GF-D8 (cell line): ENCODE measurements around the gene SPDYE2B.
"Not testable (repeated sequence)": the region's sequence is repeated elsewhere in the genome, so short reads cannot be mapped to it uniquely, and the experiment has no call there.

ENCODE experiments used
- DNase-seq: peaks from one replicate; lab custom pipeline; 2025; lab: John Stamatoyannopoulos, UW

SPDYE2B gene

DNA sequence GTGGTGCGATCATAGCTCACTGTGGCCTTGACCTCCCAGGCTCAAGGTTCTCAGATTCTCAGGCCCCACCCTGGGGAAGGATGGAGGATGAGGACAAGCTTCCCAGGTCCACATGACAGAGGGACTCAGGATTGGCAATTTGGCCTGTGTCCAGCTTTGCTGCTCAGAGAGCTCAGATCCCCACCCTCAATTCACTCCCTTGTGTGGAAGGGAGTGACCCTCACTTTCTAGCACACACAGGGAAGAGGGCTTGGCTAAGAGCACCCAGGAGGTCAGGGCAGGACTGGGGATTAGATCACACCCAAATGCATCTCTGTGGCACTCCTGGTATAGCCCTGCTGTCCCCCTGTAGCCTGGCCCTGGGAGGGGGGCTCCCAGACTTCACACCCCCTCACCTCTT is 6.7 kb upstream of the SPDYE2B start:
- not testable (repeated sequence) for DNase-seq

GRCh38 chr7:102647813-102648212 is 2.3 kb upstream of the SPDYE2B start:
- not testable (repeated sequence) for DNase-seq

GRCh38 chr7:102664765-102665164 is 14.6 kb downstream of the SPDYE2B start:
- not testable (repeated sequence) for DNase-seq

DNA sequence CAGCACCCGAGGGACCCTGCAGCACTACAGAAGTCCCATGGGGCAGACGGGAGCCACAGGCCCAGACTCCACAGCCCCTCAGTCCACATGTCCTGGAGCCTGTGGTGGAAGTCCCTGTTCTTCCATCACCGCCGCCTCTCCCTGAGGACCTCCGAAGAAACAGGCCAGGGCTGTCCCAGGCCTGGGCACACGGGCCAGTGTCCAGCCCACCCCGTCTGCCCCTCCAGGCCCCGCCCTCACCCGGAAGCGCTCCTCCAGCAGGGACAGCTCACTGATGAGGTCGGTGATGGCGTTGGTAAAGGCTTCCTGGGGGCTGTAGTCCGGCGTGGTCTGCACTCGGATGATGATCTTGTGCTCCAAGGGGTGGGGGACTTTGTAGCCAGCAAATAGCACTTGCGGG is 16.7 kb downstream of the SPDYE2B start:
- DNase-seq = not testable (repeated sequence)

- DNase-seq = not testable (repeated sequence)
These were observed 17.4 kb downstream of the SPDYE2B start for GRCh38 chr7:102667523-102667922.

DNA sequence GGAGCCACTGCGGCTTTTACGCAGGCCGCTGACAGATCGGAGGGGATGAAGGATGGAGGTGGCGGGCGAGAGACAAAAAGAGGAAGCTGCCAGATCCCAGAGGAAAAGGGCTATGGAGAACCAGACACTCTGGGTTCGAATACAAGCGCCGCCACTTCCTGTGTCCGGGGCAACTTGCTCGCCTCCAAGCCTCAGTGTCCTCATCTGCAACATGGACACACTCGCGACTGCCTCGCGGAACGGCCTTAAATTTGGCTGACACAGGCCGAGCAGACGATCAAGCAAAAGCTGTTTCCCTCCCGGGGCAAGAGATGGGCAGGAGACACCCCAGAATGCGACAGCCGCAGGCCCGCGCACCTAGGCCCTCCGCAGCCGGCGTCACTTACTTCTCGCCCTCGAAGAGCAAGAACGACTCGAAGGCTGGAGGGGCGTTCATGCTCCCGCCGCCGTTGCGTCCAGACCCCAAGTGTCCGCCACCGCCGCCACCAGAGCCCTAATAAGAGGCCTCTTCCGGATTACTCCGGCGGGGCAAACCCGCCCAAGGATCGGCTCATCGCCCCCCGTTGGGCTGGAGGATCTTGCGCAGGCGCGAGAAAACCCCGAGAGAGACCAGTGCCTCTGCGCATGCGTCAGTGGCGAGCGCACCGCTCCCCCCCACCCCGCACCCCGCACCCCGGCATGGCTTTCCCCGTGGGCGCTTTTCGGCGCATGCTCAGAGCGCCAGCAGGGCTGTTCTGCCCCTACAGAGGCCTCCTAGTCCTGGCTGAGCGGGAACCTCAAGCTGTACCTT is 21.2 kb downstream of the SPDYE2B start, which contains the start of gene POLR2J2:
Gene POLR2J2, minus strand, starts transcription at position 498 of the 790 bp plus-strand sequence. Its CDS starts 62 bp downstream, at position 436.
- not testable (repeated sequence) for DNase-seq

DNA sequence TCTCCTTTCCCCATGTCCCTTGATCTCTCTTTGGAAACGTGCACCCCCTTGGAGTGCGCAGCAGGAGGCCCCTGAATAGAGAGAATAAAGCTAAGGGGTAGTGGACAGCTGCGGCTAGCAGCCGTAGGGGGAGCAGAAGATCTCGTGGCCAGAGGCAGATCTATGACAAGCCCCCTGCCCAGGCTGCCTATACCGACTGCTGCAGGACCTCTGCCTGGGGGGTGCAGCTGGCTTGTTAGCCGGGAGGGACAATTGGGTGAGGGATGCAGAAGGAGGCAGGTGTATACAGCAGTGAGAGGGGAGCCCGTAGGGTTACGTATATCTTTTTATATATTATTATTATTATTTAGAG is 21.8 kb downstream of the SPDYE2B start:
- not testable (repeated sequence) for DNase-seq

- DNase-seq = not testable (repeated sequence)
These were observed 23.4 kb downstream of the SPDYE2B start for GRCh38 chr7:102673447-102674067.

DNA sequence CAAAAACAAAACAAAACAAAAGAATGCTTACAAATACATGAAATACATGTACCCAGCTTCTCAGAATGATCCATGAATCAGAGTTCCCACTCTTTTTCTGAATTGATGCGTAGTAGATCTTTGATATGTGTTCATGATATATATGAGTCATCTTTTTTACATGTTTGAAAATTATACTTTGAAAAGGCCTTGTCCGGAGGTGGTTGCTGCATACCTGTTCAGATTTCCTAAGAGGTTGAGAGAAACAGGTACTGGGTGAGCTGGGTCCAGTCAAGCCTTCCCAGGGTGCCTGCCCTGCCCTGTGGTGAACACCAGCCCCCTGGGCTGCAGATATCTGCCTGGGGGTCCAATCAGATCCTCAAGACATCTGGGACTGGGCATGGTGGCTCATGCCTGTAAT is 25.4 kb downstream of the SPDYE2B start:
- DNase-seq = not testable (repeated sequence)

DNA sequence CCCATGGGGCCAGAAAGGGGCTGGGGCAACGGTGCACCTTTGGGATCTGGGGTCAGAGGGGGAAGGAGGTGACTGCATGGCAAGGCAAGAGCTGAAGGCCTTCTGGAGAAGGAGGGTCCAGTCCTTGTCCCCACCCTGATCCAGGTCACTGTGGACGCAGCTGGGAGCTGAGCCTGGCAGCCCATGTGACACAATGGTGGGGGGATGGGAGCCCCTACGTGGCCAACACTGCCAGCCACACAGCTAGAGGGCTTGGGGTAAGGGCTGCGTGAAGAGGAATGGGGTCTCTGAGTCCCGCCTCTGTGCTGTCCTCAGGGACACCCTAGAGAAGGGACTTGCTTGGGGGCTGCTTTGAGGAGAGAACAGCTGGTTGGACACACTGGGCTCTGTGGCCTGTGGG is 30.7 kb downstream of the SPDYE2B start:
- not testable (repeated sequence) for DNase-seq

DNA sequence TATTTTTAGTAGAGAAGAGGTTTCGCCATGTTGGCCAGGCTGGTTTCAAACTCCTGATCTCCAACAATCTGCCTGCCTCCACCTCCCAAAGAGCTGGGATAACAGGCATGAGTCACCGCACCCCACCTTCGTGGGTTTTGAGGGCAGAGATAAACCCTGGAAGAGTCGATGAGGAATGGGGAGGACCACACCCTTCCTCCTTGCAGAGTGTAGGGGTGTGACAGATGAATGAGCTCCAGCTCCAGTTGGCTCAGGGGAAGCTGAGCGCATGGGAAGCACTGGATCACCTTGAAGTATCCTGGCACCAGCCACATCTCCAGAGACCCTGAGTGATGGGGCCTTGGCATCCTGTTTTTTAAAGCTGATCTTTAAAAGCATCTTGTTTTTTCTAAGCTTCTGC is 32.4 kb downstream of the SPDYE2B start:
- DNase-seq = not testable (repeated sequence)

DNA sequence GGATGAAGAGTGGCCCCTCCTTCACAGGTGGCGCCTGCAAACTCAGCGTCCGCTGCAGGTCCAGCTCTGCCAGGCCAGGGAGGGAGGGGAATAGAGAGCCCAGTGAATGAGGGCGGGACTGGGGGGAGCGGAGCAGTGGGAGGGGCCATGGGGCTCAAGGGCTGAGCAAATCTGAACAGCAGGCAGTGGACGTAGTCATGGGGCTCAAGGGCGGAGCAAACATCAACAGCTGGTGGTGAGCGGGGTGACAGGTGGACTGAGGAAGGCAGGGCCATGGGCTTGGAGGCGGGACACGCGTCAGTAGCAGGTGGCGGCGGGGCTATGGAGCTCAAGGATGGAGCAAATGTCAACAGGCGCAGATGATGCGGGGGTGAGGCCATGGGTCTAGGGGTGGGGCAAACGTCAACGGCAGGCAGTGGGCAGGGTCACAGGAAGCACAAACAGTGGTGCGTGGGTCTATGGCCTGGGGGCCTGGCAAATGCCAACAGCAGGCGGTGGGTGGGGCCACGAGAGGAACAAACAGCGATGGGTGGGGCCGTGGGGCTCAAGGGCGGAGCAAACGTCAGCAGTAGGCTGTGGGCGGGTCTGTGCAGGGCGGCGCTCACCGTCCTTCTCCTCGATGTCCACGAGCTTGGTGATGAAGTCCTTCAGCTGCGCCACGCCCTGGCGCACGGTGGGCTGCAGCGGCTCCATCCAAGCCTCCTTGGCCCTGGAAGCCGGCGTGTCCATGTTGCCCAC is 38.3 kb downstream of the SPDYE2B start:
- not testable (repeated sequence) for DNase-seq

- DNase-seq = not testable (repeated sequence)
These were observed 39.5 kb downstream of the SPDYE2B start for GRCh38 chr7:102689436-102690282.

- DNase-seq = not testable (repeated sequence)
These were observed 40.5 kb downstream of the SPDYE2B start for GRCh38 chr7:102690602-102691001.

GRCh38 chr7:102694008-102694407 is 43.9 kb downstream of the SPDYE2B start:
- not testable (repeated sequence) for DNase-seq

GRCh38 chr7:102695033-102695552 is 45.0 kb downstream of the SPDYE2B start:
- DNase-seq = not testable (repeated sequence)

DNA sequence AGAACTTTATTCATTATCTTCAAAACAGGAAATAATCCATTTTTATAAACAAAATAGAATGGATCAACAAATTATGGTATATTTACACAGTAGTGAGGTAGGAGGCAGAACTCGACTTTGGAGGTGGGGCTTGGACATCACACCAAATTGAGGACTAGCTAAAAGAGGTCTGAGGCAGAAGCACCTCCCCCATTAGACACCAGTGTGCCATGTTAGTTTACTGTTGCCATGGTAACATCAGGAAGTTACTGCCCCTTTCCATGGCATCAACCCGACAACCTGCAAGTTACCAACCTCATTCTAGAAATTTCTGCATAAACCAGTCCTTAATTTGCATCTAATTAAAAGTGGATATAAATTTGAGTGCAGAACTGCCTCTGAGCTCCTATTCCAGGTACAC is 45.9 kb downstream of the SPDYE2B start:
- DNase-seq = not testable (repeated sequence)

DNA sequence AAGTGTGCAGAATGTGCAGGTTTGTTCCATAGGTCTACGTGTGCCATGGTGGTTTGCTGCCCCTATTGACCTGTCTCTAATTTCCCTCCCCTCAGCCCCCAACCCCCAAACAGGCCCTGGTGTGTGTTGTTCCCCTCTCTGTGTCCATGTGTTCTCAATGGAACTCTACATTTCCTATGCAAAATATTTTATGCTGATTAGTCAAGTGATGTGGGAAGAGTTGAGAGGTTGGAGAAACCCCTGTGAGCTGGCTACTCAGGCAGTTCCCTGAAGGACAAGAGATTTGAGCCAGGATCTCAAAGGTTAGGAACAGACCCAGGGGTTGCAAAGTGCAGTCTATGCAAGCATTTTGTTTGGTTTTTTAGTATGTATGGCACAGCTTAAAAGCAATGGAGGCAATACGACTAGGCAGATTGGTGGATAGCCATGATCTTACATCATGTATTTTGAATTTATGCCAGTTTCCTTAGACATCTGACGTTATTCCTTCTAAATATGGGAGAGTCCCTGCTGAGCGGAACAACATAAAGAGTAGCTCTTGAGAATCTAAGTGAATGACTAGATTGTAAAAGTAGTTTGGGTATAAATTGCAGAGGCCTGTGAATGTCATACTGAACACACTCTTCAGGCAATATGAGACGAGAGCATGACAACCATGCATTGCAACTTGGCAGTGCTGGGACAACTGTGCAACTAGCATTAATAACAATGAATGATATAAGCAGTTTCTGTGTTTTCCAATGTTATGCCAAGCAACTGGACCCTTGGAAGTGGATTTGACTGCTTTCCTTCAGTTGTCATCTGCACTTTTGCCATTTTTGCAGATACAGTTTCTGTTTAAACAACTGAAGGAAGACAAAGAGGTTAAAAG is 47.8 kb downstream of the SPDYE2B start:
- not testable (repeated sequence) for DNase-seq

GRCh38 chr7:102698962-102699750 is 49.0 kb downstream of the SPDYE2B start:
- not testable (repeated sequence) for DNase-seq
